Midbrain (tissue), 1 donor: ENCODE measurements around the gene HACD2.
"Not testable (repeated sequence)": the region's sequence is repeated elsewhere in the genome, so short reads cannot be mapped to it uniquely, and the experiment has no call there.

Experiments used
- DNase-seq: peaks from one replicate; lab custom pipeline; 2025; lab: John Stamatoyannopoulos, UW

The HACD2 gene

GRCh38 chr3:123611674-123612073 is 26.8 kb upstream of the HACD2 start:
- not testable (repeated sequence) for DNase-seq

- no peak for DNase-seq
Observed at GRCh38 chr3:123611082-123611481, 26.2 kb upstream of the HACD2 start.

GRCh38 chr3:123610331-123610730 is 25.5 kb upstream of the HACD2 start:
- no peak for DNase-seq

- no peak for DNase-seq
Observed at GRCh38 chr3:123609063-123609462, 24.2 kb upstream of the HACD2 start.

GRCh38 chr3:123608263-123608937 is 23.5 kb upstream of the HACD2 start:
- DNase-seq, result no peak

GRCh38 chr3:123606527-123606926 is 21.7 kb upstream of the HACD2 start:
- DNase-seq, result no peak

- DNase-seq, result no peak
Observed at GRCh38 chr3:123605789-123606234, 21.0 kb upstream of the HACD2 start.

- DNase-seq, result not testable (repeated sequence)
Observed at GRCh38 chr3:123603153-123603552, 18.3 kb upstream of the HACD2 start.

- DNase-seq, result no peak
Observed at GRCh38 chr3:123602325-123602724, 17.5 kb upstream of the HACD2 start.

- not testable (repeated sequence) for DNase-seq
Observed at GRCh38 chr3:123600863-123601262, 16.0 kb upstream of the HACD2 start.

- no peak for DNase-seq
Observed at GRCh38 chr3:123597561-123597960, 12.7 kb upstream of the HACD2 start.

- no peak for DNase-seq
Observed at GRCh38 chr3:123595396-123596180, 10.7 kb upstream of the HACD2 start.

GRCh38 chr3:123593381-123593780 is 8.5 kb upstream of the HACD2 start:
- DNase-seq, result no peak

- DNase-seq, result no peak
Observed at GRCh38 chr3:123590685-123591450, 6.0 kb upstream of the HACD2 start.

- no peak for DNase-seq
Observed at GRCh38 chr3:123587401-123587800, 2.5 kb upstream of the HACD2 start.

- DNase-seq, result no peak
Observed at GRCh38 chr3:123586968-123587367, 2.1 kb upstream of the HACD2 start.

GRCh38 chr3:123586131-123586530 is 1.3 kb upstream of the HACD2 start:
- DNase-seq, result no peak

GRCh38 chr3:123584284-123584987 is 417 bp downstream of the HACD2 start:
- peak; percentile 61 for DNase-seq

GRCh38 chr3:123583561-123583960 is 1.3 kb downstream of the HACD2 start:
- DNase-seq, result no peak

- DNase-seq, result no peak
Observed at GRCh38 chr3:123582315-123582714, 2.5 kb downstream of the HACD2 start.

GRCh38 chr3:123576122-123576521 is 8.7 kb downstream of the HACD2 start:
- DNase-seq, result no peak

GRCh38 chr3:123571973-123572365 is 12.9 kb downstream of the HACD2 start:
- DNase-seq, result no peak
